HK-2 (cell line): ENCODE measurements around the gene COL18A1.
A peak's percentile ranks its signal among the peaks of the same experiment; 100 is the strongest.

ENCODE experiments used
- DNase-seq: peaks from one replicate; pipeline ENCODE4 v3.0.0-alpha.2; 2018; ENCODE audit not compliant: unreplicated experiment

The COL18A1 gene

DNA sequence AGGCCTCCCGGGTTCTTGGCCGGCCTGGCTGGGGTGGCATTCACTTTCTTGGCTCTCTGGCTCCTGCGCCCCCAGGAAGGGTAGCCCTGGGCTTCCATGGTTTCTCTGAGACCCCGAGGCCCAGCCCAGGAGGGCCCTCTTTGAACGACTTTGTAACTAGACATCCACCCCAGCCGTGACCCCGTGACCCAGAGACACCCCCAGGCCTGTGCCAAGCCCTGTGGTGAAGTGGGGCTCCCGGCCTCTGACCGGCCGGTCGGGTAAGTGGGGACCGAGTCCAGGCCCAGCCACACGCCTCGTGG, 64.0 kb downstream of the COL18A1 start:
- DNase-seq, result no peak

- no peak for DNase-seq
These were observed 64.5 kb downstream of the COL18A1 start for GRCh38 chr21:45469273-45470086.

DNA sequence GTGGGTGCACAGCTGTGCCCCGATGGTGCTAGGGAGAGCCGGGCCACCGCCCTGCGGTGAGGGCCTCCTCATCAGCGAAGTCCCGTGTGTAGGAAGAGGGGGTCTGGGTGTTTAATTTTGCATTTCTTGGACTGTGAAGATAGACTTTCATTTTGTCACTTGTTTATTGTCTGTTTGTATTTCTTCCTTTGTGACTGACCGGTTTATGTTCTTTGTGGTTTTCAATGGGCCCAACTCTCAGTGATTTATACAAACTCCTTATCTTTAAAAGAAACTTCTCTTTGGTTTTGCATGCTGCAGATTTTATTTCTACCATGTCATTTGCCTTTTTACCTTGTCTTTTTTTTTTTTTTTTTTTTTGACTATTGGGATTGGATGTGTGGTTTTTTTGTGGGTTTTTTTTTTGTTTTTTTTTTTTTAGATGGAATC, 65.1 kb downstream of the COL18A1 start:
- no peak for DNase-seq

GRCh38 chr21:45470773-45471524, 66.0 kb downstream of the COL18A1 start:
- DNase-seq, result no peak

DNA sequence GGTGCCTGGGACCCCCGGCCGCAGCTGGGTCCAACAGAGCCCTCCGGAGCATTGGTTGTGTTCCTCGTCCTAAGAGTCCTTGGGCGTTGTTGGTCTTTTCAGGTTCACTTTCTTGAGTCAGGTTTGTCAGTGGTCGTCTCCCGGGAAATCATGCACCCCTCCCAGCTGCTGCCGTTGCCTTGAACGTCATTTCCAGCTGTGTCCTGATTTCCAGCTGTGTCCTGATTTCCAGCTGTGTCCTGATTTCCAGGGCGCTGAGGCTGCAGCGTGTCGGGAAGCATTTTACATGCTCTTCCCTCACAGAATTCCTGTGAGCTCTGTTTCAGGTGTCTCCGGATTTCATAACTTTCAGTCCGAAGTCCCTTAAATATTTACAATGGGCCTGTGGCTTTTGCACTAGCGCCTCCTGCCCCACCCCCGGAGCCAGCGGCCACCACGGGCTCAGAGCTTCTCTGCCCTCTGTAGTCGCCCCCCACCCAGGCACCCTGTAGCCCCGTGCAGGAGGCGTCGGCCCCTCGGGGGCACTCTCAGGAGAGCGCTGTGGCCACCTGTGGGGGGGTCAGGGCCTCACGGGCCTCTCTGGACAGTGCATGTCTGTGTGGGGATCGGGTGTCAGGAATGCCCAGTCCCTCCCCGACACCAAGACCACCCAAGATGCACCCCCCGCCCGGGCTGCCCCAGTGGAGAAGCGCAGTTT, 66.7 kb downstream of the COL18A1 start:
- DNase-seq, result no peak

DNA sequence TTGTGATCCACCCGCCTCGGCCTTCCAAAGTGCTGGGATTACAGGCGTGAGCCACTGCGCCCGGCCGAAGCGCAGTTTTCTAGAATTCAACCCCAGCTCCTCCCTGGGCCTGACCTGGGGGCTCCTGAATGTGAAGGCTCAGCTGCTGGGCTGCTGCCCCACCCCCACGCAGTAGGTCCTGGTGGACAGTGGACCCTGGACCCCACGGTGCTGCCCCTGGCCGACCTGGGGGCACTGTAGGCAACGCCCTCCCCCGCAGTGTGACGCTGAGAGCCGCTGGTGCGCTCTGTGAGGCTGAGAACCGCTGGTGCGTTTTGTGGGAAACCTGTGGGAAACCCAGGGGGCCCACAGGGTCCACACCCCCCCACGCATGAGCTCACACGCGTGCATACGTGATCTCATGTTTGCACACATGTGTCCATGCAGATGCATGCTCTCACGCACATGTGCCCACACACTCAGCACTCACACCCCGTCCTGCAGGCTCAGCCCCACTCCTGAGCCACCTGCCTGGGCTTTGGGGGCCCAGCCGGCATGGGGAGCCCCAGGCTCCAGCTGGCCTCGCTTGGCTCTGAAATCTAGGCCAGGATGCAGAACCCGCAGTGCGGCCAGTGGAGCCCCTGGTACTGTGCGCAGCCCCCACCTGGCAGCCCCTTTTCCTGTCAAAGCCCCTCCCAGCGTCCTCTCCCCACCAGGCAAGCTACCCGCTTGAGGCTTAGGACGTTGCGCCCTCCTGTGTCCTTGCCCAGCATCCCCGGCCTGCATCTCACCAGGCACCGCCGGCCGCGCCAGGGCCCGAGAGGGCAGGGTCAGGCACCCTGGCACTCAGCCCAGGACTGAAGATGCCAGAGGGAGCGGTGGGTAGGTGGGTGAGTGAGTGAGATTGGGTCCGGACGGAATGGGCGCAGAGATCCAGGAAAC, 67.7 kb downstream of the COL18A1 start:
- no peak for DNase-seq

GRCh38 chr21:45473496-45474322, 68.7 kb downstream of the COL18A1 start:
- no peak for DNase-seq

GRCh38 chr21:45474323-45474950, 69.5 kb downstream of the COL18A1 start:
- no peak for DNase-seq

DNA sequence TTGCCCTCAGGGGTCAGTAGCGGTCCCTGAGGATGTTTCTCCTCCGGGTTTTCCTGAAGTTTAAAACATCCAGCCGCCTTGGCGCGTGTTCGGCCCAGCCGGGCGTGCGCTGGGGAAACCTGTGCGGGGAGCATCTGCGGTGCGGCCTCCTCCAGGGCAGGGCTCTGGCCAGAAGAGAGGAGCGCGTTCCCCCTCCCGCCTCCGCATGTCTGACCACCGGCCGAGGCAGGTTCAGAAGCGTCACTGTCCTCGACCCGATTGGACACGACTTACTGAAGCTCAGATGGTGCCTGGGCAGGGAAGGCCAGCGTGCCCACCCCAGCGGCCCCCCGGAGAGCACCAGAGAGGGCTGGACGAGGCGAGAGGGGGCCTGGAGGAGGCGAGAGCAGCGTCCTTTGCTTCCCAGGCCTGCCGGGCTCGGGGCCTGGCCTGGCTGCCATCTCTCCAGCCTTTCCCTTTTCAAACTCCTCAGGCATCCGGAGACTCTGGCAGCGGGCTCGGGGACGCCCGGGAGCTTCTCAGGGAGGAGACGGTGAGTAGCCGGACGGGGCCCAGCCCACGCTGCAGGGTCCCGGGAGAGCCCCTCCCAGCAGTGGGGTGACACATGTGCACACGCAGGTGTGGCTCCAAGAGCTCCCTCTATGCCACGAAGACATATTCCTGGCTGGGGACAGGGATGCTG, 70.2 kb downstream of the COL18A1 start:
- DNase-seq, result no peak

GRCh38 chr21:45475797-45476570, 71.0 kb downstream of the COL18A1 start:
- no peak for DNase-seq

- no peak for DNase-seq
These were observed 71.6 kb downstream of the COL18A1 start for GRCh38 chr21:45476582-45476981.

DNA sequence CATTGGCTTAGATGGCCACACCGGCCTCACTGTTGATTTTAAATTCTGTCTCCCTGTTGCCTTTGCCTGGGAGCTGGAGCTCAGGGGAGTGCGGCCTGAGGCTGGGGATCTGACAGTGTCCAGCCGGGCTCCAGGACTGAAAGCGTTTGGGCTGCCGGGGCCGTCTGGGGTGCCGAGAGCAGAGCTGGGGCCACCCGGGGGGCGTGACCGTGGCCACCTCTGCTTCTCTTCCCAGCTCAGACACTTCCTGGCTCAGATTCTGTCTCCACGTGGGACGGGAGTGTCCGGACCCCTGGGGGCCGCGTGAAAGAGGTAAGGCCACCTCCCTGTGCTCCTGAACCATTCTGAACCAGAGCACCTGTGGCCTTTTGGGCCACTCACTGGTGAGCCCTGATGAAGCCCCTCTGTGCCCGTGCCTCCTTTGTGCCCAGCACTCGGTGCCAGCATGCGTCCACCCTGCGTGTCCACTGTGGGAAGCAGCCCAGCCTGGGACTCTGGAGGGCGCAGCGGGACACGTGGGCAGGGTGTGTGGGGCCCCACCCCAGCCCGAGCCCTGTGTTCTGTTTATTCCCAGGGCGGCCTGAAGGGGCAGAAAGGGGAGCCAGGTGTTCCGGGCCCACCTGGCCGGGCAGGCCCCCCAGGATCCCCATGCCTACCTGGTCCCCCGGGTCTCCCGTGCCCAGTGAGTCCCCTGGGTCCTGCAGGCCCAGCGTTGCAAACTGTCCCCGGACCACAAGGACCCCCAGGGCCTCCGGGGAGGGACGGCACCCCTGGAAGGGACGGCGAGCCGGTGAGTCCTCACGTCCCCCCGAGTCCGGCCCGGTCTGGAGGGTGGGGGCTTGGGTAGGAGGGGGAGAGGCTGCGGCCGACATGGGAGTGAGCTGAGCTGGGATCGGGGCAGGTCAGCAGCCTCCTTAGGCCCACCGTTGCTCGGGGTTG, 72.5 kb downstream of the COL18A1 start:
- no peak for DNase-seq

DNA sequence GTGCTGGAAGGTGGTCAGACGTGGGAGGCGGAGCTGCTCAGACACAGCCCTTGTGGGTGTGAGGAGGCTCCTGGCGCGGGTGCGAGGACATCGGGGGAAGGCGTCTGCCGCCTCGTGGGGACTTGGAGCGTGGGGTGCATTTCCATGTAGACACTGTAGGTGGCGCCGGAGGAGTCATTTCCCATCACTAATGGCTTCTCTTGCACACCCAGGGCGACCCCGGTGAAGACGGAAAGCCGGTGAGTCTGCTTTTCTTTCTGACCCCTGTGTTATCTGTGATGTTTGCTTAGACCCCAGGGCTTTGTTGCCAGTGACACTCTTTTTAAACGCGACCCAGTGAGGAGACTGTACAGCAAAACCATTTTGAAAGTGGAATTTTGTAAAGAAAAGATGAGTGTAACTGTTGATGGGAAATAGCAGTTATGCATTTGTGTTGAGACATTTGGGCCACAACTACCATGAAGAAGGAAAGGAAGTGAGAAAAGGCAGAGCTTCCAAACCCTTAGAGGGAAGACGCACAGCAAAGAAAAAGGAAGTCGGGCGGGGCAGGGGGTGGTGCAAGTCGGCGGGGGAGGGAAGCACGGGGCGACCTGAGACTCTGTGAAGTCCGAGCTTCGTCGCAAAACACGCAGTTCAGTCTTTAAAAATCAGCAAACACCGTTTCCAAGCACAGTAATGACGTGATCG, 73.3 kb downstream of the COL18A1 start:
- peak; percentile 16 for DNase-seq

DNA sequence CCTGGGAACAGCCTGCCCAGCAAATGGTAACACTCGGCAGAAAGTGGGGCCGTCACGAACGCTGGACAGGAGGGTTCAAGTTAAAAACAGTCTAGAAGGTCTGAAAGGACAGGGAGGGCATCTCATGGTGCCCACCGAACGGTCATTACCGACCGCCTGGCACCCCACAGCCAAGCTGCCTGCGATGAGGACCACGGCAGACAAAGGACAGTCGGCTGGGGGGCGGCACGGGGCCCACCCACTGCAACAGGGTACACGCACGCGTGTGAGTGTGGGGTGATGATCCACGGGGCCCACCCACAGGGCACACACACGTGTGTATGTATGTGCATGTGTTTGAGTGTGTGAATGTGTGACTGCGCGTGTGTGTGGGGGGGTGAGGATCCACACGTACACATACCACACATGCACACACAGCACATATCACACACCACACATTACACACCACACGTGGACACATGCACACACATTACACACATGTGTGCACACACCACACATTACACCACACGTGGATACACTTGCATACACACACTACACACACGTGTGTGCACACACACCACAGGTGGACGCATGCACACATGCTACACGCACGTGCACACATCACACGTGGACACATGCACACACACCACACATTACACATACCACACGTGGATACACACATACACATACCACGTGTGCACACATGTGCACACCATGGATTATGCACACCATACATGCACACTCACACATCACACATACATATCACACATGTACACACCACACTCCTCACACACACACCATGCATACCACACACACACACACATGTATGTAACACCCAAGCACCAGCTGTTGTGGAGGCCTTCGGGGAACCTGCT, 74.1 kb downstream of the COL18A1 start:
- DNase-seq, result no peak

DNA sequence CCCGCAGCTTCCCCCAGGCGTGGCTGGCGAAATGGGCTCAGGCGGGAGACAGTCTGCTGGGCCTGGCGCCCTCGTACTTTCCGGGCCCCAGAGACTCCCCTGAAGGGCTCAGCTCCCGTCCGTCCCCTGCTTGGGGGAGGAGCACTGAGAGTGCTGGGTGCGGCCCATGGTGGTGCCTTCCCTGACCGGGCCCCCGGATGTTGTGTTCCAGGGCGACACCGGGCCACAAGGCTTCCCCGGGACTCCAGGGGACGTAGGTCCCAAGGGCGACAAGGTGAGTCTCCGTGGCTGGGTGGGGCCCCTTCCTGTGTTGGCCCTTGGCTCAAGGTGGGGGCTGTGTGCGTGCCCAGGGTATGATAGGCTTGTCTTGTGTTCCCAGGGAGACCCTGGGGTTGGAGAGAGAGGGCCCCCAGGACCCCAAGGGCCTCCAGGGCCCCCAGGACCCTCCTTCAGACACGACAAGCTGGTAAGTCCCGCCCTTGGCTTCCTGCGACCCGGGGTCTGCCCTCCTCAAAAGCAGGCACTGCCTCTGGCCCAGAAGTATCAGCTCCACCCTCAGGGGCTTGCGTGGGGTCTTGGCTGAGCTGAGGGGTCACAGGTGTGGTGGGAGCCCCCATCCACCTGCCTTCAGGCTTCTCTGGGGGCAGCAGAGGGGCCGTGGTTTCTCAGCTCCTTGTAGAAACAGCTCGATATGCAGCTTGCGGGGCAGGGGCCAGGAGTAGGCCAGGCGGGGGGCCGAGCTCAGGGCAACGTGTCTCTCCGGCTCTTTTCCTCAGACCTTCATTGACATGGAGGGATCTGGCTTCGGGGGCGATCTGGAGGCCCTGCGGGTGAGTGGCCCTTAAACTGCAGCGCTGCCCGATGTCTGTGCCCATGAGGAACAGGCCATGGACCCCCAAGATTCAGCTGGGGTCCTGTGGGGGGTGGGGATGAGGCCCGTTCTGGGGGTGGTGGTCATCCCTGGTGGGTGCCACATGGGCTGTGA, 75.0 kb downstream of the COL18A1 start:
- no peak for DNase-seq
